Neural cell (in vitro differentiated cells): ENCODE measurements around the gene PRAME. TPM values are rescaled to one million over a fixed set of nuclear protein-coding genes. Genes with fewer than 3 reads are reported as not detected.

Experiments used
- H2AFZ ChIP-seq: fragments of 200-600, 300-800 bp; sonication (generic), shearing (Covaris generic); 2 replicates; pipeline ENCODE4 v1.6.0; 2014; ENCODE audit warnings: low read depth, mild to moderate bottlenecking, antibody characterized with exemption, low read length, moderate library complexity
- H3F3A ChIP-seq: fragments of 200-600 bp; shearing (Covaris generic); 2 replicates; pipeline ENCODE4 v1.6.1; 2016; ENCODE audit warnings: mild to moderate bottlenecking, moderate library complexity, mixed read lengths, antibody characterized with exemption, low read length; ENCODE audit not compliant: insufficient read depth, poor library complexity, severe bottlenecking
- H3K27ac ChIP-seq: fragments of 200-600, 300-800 bp; sonication (generic), shearing (Covaris generic); 2 replicates; pipeline ENCODE4 v1.5.1; 2014; ENCODE audit warnings: mild to moderate bottlenecking, low read length, moderate library complexity
- H3K27me3 ChIP-seq: fragments of 300-800, 200-600 bp; sonication (generic), shearing (Covaris generic); 2 replicates; pipeline ENCODE4 v1.6.0; 2014; ENCODE audit warnings: mild to moderate bottlenecking, low read depth, low read length, moderate library complexity; ENCODE audit not compliant: insufficient read depth
- H3K36me3 ChIP-seq: fragments of 300-800, 200-600 bp; sonication (generic), shearing (Covaris generic); 2 replicates; pipeline ENCODE4 v1.5.1; 2014; ENCODE audit warnings: mild to moderate bottlenecking, antibody characterized with exemption, low read length, moderate library complexity; ENCODE audit not compliant: insufficient read depth
- H3K4me2 ChIP-seq: fragments of 300-800, 200-600 bp; sonication (generic), shearing (Covaris generic); 2 replicates; pipeline ENCODE4 v1.6.0; 2014; ENCODE audit warnings: mild to moderate bottlenecking, low read length
- H3K4me3 ChIP-seq: fragments of 300-800, 200-600 bp; sonication (generic), shearing (Covaris generic); 2 replicates; pipeline ENCODE4 v1.5.1; 2014; ENCODE audit warnings: mild to moderate bottlenecking, low read length, moderate library complexity
- H3K79me2 ChIP-seq: fragments of 200-600 bp; shearing (Covaris generic); replicated peaks from 2 replicates; pipeline ENCODE4 v1.6.0; 2014; ENCODE audit warnings: mild to moderate bottlenecking, low read length, moderate library complexity; ENCODE audit not compliant: insufficient read depth
- H3K9ac ChIP-seq: fragments of 300-800, 200-600 bp; sonication (generic), shearing (Covaris generic); 2 replicates; pipeline ENCODE4 v1.6.1; 2016; ENCODE audit warnings: mild to moderate bottlenecking, low read length, mixed read lengths
- H3K9me2 ChIP-seq: fragments of 200-600 bp; shearing (Covaris generic); 2 replicates; pipeline ENCODE4 v1.6.1; 2016; ENCODE audit warnings: mild to moderate bottlenecking, low read length, mixed read lengths; ENCODE audit not compliant: insufficient read depth
- H3K9me3 ChIP-seq: fragments of 200-600, 300-800 bp; sonication (generic), shearing (Covaris generic); 2 replicates; pipeline ENCODE4 v1.6.1; 2016; ENCODE audit warnings: mild to moderate bottlenecking, mixed run types, low read length, moderate library complexity, mixed read lengths
- H4K20me1 ChIP-seq: fragments of 200-600 bp; shearing (Covaris generic); 2 replicates; pipeline ENCODE4 v1.6.1; 2016; ENCODE audit warnings: mild to moderate bottlenecking, mixed run types; ENCODE audit not compliant: insufficient read depth
- CTCF ChIP-seq: fragments of 450-650 bp; IDR thresholded peaks from 2 replicates; pipeline ENCODE4 v1.5.1; 2014; ENCODE audit warnings: antibody characterized with exemption, mild to moderate bottlenecking, moderate library complexity; ENCODE audit not compliant: poor library complexity, severe bottlenecking
- EP300 ChIP-seq: fragments of 450-650 bp; conservative IDR thresholded peaks from 2 replicates; pipeline ENCODE4 v1.6.1; 2014; ENCODE audit warnings: antibody characterized with exemption, mild to moderate bottlenecking, moderate library complexity; ENCODE audit not compliant: poor library complexity, severe bottlenecking
- EZH2 ChIP-seq: fragments of 200-600, 300-800 bp; shearing (Covaris generic), sonication (generic); IDR thresholded peaks from 2 replicates; pipeline ENCODE4 v1.6.1; 2014; ENCODE audit warnings: antibody characterized with exemption, low read length, borderline replicate concordance, mild to moderate bottlenecking; ENCODE audit not compliant: insufficient read depth, poor library complexity, severe bottlenecking
- MXI1 ChIP-seq: fragments of 450-650 bp; conservative IDR thresholded peaks from 2 replicates; pipeline ENCODE4 v1.6.1; 2014; ENCODE audit warnings: antibody characterized with exemption, mild to moderate bottlenecking; ENCODE audit not compliant: poor library complexity, severe bottlenecking
- POLR2AphosphoS5 ChIP-seq: IDR thresholded peaks from 2 replicates; pipeline ENCODE4 v1.6.1; 2012
- RAD21 ChIP-seq: fragments of 450-650 bp; conservative IDR thresholded peaks from 2 replicates; pipeline ENCODE4 v1.6.1; 2014; ENCODE audit warnings: antibody characterized with exemption, mild to moderate bottlenecking, moderate library complexity
- REST ChIP-seq: IDR thresholded peaks from 2 replicates; pipeline ENCODE4 v1.6.1; 2012; ENCODE audit warnings: borderline replicate concordance
- SMC3 ChIP-seq: fragments of 450-650 bp; conservative IDR thresholded peaks from 2 replicates; pipeline ENCODE4 v1.6.1; 2014; ENCODE audit warnings: antibody characterized with exemption, mild to moderate bottlenecking, moderate library complexity; ENCODE audit not compliant: poor library complexity
- TAF1 ChIP-seq: IDR thresholded peaks from 2 replicates; pipeline ENCODE4 v1.6.1; 2012; ENCODE audit warnings: low read depth
- polyA plus RNA-seq: library from polyadenylated mRNA; depleted of rRNA; stranded (reverse); fragments of >200 nt; gene quantifications from 2 replicates; pipeline ENCODE4 v1.2.3, GENCODE V29; 2014

PRAME gene
- polyA plus RNA-seq, 1 donor from 2014 or later: not detected

DNA sequence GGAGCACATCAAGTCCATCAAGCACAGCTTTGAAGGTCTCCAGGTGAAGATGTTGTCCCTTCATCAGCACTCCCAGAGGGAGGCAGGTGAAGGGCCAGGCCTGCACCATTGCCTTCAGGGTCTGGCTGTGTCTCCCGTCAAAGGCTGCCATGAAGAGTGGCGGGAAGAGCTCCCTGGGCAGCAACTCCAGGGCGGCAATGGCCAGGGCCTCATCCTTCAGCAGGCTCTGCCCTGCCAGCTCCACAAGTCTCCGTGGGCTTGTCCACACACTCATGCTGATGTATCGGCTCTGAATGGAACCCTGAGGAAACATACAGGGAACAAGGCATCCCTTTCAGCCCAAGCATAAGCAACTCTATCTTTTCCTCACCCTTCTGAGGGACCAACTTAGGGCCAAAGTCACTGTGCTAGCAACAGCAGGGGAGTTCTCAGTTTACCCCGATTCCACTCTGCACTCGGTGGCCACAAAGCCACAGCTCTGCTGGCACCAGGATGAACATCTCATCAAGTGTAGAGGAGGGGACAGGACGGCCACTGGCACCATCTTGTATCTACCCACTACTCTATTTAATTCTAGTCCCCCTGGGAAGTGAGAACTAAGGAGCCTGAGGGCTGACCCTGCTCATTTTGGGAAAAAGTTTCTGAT lies 8.2 kb downstream of the PRAME start:
- Histone ChIP-seq H3K27me3 (no peaks in the 10 kb centered on the region), H4K20me1 (no peaks in the 10 kb centered on the region), H3K9me3 (no peaks in the 10 kb centered on the region), H3K36me3 (no peaks in the 10 kb centered on the region), H3K79me2 (no peaks in the 10 kb centered on the region), H3K4me2 (no peak overlapping the region), H3K9me2 (no peaks in the 10 kb centered on the region), H2AFZ (no peak overlapping the region), H3F3A (no peaks in the 10 kb centered on the region), H3K4me3 (no peak overlapping the region), H3K27ac (no peak overlapping the region), H3K9ac (no peak overlapping the region)
- no peak for TF ChIP-seq POLR2AphosphoS5
- TF ChIP-seq REST: no peak
- TF ChIP-seq EP300: no peak
- TF ChIP-seq TAF1: no peak
- TF ChIP-seq RAD21: no peak
- no peak for TF ChIP-seq EZH2

- Histone ChIP-seq H3K36me3 (no peaks in the 10 kb centered on the region), H3K27me3 (no peaks in the 10 kb centered on the region), H2AFZ (no peak overlapping the region), H3K9me3 (no peaks in the 10 kb centered on the region), H3F3A (no peaks in the 10 kb centered on the region), H3K4me2 (no peak overlapping the region), H3K4me3 (no peak overlapping the region), H3K9ac (no peak overlapping the region), H3K9me2 (no peaks in the 10 kb centered on the region), H4K20me1 (no peaks in the 10 kb centered on the region), H3K27ac (no peak overlapping the region), H3K79me2 (no peaks in the 10 kb centered on the region)
- TF ChIP-seq RAD21: no peak
- TF ChIP-seq MXI1: no peak
- TF ChIP-seq POLR2AphosphoS5: no peak
- TF ChIP-seq REST: no peak
- TF ChIP-seq TAF1: no peak
- TF ChIP-seq EP300: no peak
- TF ChIP-seq SMC3: no peak
- TF ChIP-seq CTCF: no peak
- no peak for TF ChIP-seq EZH2
Measured at GRCh38 chr22:22548910-22549309, 10.2 kb downstream of the PRAME start.
